Activated effector memory CD4-positive, alpha-beta T cell treated with anti-CD3 and anti-CD28 coated beads, Interleukin-2, amount 50 U/mL, for 16 hours (primary cell): Measurements from ENCODE around the gene OR4D11.
A peak's percentile ranks its signal among the peaks of the same experiment; 100 is the strongest.
"Not testable (repeated sequence)": the region's sequence is repeated elsewhere in the genome, so short reads cannot be mapped to it uniquely, and the experiment has no call there.

Experiments used
- DNase-seq: peaks from one replicate; pipeline ENCODE4 v3.0.0-alpha.2; 2020

Gene OR4D11

GRCh38 chr11:59503276-59503675 is at the start of gene OR4D11:
OR4D11 (plus strand) TSS chr11:59503576; CDS start chr11:59503576, 0 bp downstream.
- no peak for DNase-seq

GRCh38 chr11:59456661-59457060 is 46.7 kb upstream of the OR4D11 start, which contains the start of gene OR4D6:
OR4D6 (plus strand) TSS chr11:59456961; CDS start chr11:59456961, 0 bp downstream.
- no peak for DNase-seq

DNA sequence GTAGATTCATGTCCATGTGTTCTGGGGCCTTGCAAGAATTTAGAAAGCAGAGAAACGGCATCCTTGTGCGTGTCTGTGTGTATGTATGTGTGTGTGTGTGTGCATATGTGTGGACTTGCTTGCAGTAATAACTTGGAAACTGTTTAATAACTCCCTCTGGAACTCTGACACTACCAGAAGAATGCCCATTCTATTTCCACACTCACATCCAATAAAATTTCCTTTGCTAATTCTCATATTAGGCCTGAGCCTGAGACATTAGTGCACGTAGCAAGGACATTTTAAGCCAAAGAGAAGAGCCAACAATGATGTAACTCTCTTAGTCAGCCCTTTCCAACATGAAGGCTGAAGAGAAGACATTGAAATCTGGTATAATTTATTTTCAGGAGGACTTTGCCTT is 43.5 kb upstream of the OR4D11 start:
- DNase-seq = no peak

DNA sequence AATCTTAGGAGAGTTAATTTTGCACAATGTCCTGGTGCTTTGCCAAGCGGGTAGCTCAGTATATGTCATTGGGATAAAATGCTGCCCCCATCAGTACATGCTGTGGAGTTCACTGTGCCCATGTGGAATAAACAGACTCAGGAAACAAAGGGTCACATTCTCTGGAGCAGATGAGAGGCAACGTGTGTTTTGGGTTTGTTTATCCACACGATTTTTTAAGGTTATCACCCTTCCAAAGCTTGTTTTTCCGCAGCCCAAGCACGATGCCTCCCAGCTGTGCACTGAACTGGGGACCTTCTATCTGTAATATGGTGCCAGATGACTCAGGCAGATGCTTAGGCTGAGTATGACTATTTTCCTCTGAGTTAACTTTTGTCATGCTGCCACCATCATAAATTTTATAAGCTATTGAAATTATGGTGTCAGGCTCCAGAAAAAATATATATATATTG is 40.2 kb upstream of the OR4D11 start:
- no peak for DNase-seq

- DNase-seq = no peak
Measured at GRCh38 chr11:59473015-59473414, 30.4 kb upstream of the OR4D11 start, which contains the start of gene OR4D10. OR4D10 (plus strand) TSS chr11:59473315; CDS start chr11:59477430, 4,115 bp downstream.

DNA sequence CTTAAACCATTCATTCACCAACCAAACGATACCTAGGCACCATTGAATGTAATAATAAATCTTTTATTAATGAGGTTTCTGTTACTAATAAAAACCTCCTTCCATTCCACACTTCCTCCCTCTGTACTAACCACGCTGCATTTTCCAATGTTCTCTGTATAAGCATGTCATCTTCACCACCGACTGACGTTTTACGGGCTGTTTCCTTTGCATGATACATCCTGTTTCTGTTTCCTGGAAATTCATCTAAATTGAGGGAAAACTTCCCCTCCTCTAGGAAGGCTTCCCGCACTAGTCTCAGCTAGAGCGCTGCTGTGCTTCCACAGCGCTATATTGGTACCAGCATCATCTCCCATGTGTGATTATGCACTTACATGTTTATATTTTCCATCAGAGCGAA is 28.2 kb upstream of the OR4D11 start:
- DNase-seq = no peak

DNA sequence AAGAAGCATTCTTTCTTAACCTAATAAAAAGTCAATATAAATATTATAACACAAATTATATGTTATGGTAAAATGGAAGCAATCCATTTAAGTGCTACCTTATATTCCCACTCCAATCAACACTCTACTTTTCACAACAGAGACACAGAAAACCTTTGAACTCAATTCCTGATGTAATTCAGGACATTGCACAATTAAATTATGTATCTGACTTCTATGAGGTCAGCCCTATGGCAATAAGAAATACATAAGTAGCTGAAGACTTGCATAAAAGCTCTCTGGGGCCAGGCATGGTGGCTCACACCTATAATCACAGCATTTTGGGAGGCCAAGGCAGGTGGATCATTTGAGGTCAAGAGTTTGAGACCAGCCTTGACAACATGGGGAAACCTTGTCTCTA is 23.5 kb upstream of the OR4D11 start:
- DNase-seq = no peak

DNA sequence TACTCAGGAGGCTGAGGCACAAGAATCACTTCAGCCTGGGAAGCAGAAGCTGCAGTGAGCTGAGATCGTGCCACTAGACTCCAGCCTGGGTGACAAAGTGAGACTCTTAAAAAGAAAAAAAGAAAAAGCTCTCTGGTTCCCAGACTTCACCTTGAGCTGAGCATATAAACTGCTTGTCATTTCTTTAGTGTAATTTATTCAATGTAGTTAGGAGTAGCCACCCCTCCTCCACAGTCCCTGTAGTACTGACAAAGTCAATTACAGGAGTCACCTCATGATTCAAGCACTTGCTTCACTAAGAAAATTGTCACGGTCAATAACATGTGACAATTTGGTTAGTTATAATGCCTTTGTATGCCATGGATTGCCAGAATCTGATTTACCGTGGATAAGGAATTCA is 23.0 kb upstream of the OR4D11 start:
- DNase-seq = no peak

GRCh38 chr11:59501931-59502330 is 1.4 kb upstream of the OR4D11 start:
- no peak for DNase-seq

GRCh38 chr11:59510941-59511589 is 7.7 kb downstream of the OR4D11 start, which contains the start of gene OR4D9:
OR4D9 (plus strand) TSS chr11:59511539; CDS start chr11:59514913, 3,374 bp downstream.
- no peak for DNase-seq

DNA sequence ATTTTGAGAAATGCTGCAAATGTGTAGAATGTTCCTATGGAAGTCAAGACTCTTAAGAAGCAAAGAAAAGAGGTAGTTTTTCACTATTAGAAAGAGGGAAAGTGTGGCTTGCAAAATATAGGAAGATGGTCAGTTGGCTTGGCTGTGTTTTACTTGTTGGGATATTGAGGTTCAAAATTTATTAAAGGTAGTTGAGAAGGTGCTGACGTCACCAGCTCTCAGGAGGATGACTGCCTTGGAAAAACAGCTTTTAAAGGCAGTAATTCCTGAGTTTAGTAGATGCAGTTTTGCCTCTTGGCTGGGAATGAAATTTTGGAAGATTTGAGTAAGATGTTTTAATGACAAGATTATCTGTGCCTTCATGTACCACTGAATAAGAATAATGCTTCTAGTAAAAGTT is 8.3 kb downstream of the OR4D11 start:
- DNase-seq = no peak

DNA sequence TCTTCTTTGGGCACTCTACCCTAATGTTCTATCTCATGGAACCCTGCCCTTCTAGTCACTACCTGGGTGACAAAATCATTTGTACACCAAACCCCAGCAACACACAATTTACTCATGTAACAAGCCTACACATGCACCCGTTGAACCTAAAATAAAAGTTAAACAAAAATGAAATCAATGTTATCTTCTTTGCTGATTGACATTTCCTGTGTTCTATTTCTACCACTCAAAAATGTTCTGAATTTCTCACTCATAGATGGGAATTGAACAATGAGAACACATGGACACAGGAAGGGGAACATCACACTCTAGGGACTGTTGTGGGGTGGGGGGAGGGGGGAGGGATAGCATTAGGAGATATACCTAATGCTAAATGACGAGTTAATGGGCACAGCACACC is 16.8 kb downstream of the OR4D11 start:
- DNase-seq = not testable (repeated sequence)

GRCh38 chr11:59520741-59521140 is 17.4 kb downstream of the OR4D11 start:
- no peak for DNase-seq

GRCh38 chr11:59523541-59523940 is 20.2 kb downstream of the OR4D11 start:
- DNase-seq = no peak

GRCh38 chr11:59528711-59529110 is 25.3 kb downstream of the OR4D11 start:
- no peak for DNase-seq

DNA sequence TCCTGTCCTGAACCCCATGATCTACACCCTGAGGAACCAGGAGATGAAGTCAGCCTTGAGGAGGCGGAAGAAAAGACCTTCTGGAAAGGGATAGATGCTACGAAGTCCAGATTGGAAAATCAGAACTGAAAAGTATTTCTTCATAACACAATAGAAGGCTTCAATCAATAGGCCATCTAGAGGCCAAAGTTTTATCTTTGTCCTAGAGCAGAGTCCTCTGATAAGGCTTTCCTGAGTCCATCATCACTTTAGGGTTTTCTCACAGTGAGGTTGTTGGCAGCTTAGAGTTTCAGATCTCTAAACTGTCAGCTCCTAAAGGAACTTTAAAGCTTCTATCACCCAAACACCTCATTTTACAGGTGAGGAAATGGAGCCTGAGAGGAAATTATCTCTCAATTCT is 29.2 kb downstream of the OR4D11 start:
- no peak for DNase-seq

- no peak for DNase-seq
Measured at GRCh38 chr11:59534676-59535075, 31.3 kb downstream of the OR4D11 start.

GRCh38 chr11:59542142-59542810 is 38.9 kb downstream of the OR4D11 start:
- no peak for DNase-seq

GRCh38 chr11:59543713-59544112 is 40.3 kb downstream of the OR4D11 start:
- DNase-seq = not testable (repeated sequence)

DNA sequence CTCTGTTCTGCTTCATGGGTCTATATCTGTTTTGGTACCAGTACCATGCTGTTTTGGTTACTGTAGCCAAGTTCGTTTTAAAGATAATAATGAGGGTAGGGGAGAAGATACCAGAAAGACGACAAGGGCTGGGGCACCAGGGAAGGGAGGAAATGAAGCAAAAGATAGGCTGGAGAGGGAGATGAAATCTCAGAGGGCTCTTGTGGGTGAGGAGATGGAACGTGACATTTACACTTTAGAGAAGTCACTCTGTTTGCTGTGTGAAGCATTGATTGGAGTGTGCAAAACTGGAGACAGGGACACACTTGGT is 41.4 kb downstream of the OR4D11 start:
- DNase-seq = no peak

DNA sequence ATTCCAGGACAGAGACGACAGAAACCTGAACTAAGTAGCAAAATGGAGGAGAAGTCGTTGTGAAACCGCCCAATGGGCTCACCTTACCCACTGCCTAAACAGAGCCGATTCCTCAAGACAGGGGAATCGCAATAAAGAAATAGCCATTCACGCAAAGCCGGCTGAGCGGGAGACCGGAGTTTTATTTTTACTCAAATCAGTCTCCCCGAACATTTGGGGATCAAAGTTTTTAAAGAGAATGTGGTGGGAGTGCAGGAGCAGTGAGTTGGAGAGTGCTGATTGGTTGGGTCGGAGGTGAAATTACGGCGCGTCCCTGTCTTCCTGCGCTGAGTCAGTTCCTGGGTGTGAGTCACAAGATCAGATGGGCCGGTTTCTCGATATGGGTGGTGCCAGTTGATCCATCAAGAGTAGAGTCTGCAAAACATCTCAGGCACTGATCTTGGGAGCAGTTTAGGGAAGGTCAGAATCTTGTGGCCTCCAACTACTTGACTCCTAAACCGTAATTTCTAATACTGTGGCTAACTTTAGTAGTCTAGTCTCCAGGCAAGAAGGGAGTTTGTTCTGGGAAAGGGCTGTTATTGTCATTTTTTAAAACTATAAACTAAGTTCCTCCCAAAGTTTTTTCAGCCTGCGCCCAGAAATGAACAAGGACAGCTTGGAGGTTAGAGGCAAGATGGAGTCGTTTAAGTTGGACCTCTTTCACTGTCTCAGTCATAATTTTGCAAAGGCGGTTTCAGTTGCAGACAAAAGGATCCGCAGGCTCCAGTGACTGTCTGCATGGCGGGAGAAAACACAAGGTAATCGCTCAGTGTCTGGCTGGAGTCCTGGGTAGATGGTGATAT is 42.0 kb downstream of the OR4D11 start:
- DNase-seq = peak; percentile 66

GRCh38 chr11:59547605-59548308 is 44.4 kb downstream of the OR4D11 start:
- not testable (repeated sequence) for DNase-seq

DNA sequence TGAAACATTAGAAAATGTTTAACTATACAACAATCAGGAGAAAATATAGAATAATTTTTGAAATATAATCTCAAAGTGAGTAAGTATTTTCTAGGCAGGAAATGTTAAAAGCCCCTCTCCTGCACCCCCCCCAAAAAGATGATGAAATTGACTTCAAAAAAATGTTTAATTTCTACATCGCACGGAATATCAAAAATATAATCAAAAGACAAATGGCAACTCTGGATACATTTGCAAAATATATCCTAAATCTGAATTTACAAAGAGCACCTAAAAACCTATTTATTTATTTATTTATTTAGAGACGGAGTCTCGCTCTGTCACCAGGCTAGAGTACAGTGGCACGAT is 44.9 kb downstream of the OR4D11 start:
- no peak for DNase-seq
